Bronchial epithelial cell (primary cell): ENCODE measurements around the gene BNC1. TPM values are rescaled to one million over a fixed set of nuclear protein-coding genes. Genes with fewer than 3 reads are reported as not detected.

ENCODE experiments used
- DNase-seq: peaks from one replicate; pipeline ENCODE4 v3.0.0-alpha.2; 2010; ENCODE audit warnings: low read depth
- FAIRE-seq: peaks from 2 replicates; lab custom pipeline; 2011; peaks lifted over from hg19 to GRCh38; lab: Jason Lieb, UNC
- H3K27me3 ChIP-seq: 2 replicates; pipeline ENCODE4 v1.5.1; 2011; ENCODE audit warnings: low read length; ENCODE audit not compliant: control insufficient read depth, insufficient read depth
- H3K36me3 ChIP-seq: 2 replicates; pipeline ENCODE4 v1.5.1; 2011; ENCODE audit warnings: low read length; ENCODE audit not compliant: control insufficient read depth, insufficient read depth
- H3K4me3 ChIP-seq: 2 replicates; pipeline ENCODE4 v1.5.1; 2011; ENCODE audit warnings: mild to moderate bottlenecking, low read depth, low read length, control low read depth
- CTCF ChIP-seq: IDR thresholded peaks from 2 replicates; pipeline ENCODE4 v1.5.1; 2011; ENCODE audit warnings: mild to moderate bottlenecking, moderate library complexity, low read length, control low read depth, inconsistent platforms; ENCODE audit not compliant: insufficient read depth, severe bottlenecking
- total RNA-seq: library from RNA; depleted of rRNA; stranded (reverse); fragments of >200 nt; gene quantifications from 2 replicates; pipeline ENCODE4 v1.2.1, GENCODE V29; 2014

The BNC1 gene
- total RNA-seq, 1 donor from 2014 or later: 74.2 TPM

- FAIRE-seq (no peak), DNase-seq (no peak)
- H3K4me3 ChIP-seq: no peak overlapping the region
- H3K27me3 ChIP-seq: no peaks in the 10 kb centered on the region
- H3K36me3 ChIP-seq: no peaks in the 10 kb centered on the region
- TF ChIP-seq CTCF: no peak
These were observed 75.1 kb downstream of the BNC1 start for GRCh38 chr15:83209333-83209732.

GRCh38 chr15:83208367-83208661 lies 76.2 kb downstream of the BNC1 start:
- H3K4me3 ChIP-seq: peak overlapping the region; percentile 83
- H3K36me3 ChIP-seq: no peaks in the 10 kb centered on the region
- H3K27me3 ChIP-seq: no peaks in the 10 kb centered on the region
- FAIRE-seq (no peak), DNase-seq (no peak)
- no peak for TF ChIP-seq CTCF

GRCh38 chr15:83207660-83208366 lies 76.7 kb downstream of the BNC1 start, which contains the start of gene HDGFL3:
Gene HDGFL3 (minus strand): TSS chr15:83207823. CDS start chr15:83207414, 409 bp downstream.
- FAIRE-seq (no peak), DNase-seq (no peak)
- Histone ChIP-seq H3K4me3 (peak within 1 kb of the TSS; percentile 83), H3K36me3 (no peaks in the 10 kb centered on the region), H3K27me3 (no peaks in the 10 kb centered on the region)
- no peak for TF ChIP-seq CTCF

- no peak for FAIRE-seq
- no peaks in the 10 kb centered on the region for H3K27me3 ChIP-seq
- DNase-seq: no peak
- TF ChIP-seq CTCF: no peak
- H3K4me3 ChIP-seq: peak overlapping the region; percentile 83
- H3K36me3 ChIP-seq: no peaks in the 10 kb centered on the region
These were observed 77.3 kb downstream of the BNC1 start for GRCh38 chr15:83207009-83207659.

- no peak for DNase-seq
- H3K27me3 ChIP-seq: no peaks in the 10 kb centered on the region
- no peak for FAIRE-seq
- H3K36me3 ChIP-seq: no peaks in the 10 kb centered on the region
- no peak for TF ChIP-seq CTCF
- H3K4me3 ChIP-seq: peak overlapping the region; percentile 83
These were observed 77.9 kb downstream of the BNC1 start for GRCh38 chr15:83206526-83207008.

Other genes starting within 250 kb of the BNC1 start
- 48.0 and 78.2 TPM in 2 replicates for gene BTBD1, start 217.4 kb downstream of the BNC1 start, total RNA-seq
- 2.6 and 3.1 TPM in 2 replicates for gene TM6SF1, start 177.0 kb downstream of the BNC1 start, total RNA-seq
- 28.7 and 39.8 TPM in 2 replicates for gene HDGFL3, start 76.8 kb downstream of the BNC1 start, total RNA-seq
- 0.51 and 1.1 TPM in 2 replicates for gene SH3GL3, start 162.7 kb upstream of the BNC1 start, total RNA-seq